Endothelial cell of umbilical vein (primary cell): ENCODE data around the gene OSBP2. TPM values are rescaled to one million over a fixed set of nuclear protein-coding genes. Genes with fewer than 3 reads are reported as not detected.

Experiments
- BruUV-seq: library from RNA; stranded (reverse); fragments of 400-500 nt; replicated peaks from 2 replicates; lab custom pipeline; 2021; lab: Mats Ljungman, UMichigan
- CTCF ChIA-PET: fragments of 300-600, 350-600 bp; sonication (Branson Sonifier 250); formaldehyde crosslinking; loops from one replicate; lab custom pipeline; 2021; ENCODE audit warnings: antibody characterized with exemption, inconsistent platforms; lab: Charles Lee
- POLR2A ChIA-PET: fragments of 300-600, 350-600 bp; sonication (Branson Sonifier 250); formaldehyde crosslinking; loops from one replicate; lab custom pipeline; 2021; ENCODE audit warnings: antibody characterized with exemption, inconsistent platforms; lab: Charles Lee
- DNase-seq: peaks from one replicate; pipeline ENCODE4 v3.0.0-alpha.2; 2011; ENCODE audit warnings: low read depth, low spot score
- FAIRE-seq: peaks from 2 replicates; lab custom pipeline; 2011; peaks lifted over from hg19 to GRCh38; lab: Jason Lieb, UNC
- H2AFZ ChIP-seq: 2 replicates; pipeline ENCODE4 v1.6.0; 2012; ENCODE audit warnings: low read depth, low read length, control low read depth, inconsistent platforms
- H3K27ac ChIP-seq: 2 replicates; pipeline ENCODE4 v1.5.1; 2011; ENCODE audit warnings: low read depth, mild to moderate bottlenecking, control low read depth, low read length, moderate library complexity; ENCODE audit not compliant: insufficient read depth
- H3K27me3 ChIP-seq, 2 experiments: 2 replicates each; pipeline versions ENCODE4 v1.6.0 to v1.6.1; 2011; ENCODE audit warnings: low read length in 2 of 2, mixed read lengths in 1 of 2; ENCODE audit not compliant: control insufficient read depth in 2 of 2, insufficient read depth in 2 of 2
- H3K36me3 ChIP-seq, 2 experiments: 2 replicates in 1 of 2; 3 replicates in 1 of 2; pipeline ENCODE4 v1.5.1; 2011; ENCODE audit warnings: low read length in 2 of 2, mild to moderate bottlenecking in 1 of 2, moderate library complexity in 1 of 2; ENCODE audit not compliant: control insufficient read depth in 2 of 2, insufficient read depth in 2 of 2; ENCODE audit errors: extremely low read depth in 1 of 2
- H3K4me1 ChIP-seq: 3 replicates; pipeline ENCODE4 v1.5.1; 2011; ENCODE audit warnings: mild to moderate bottlenecking, low read length; ENCODE audit not compliant: control insufficient read depth, insufficient read depth; ENCODE audit errors: extremely low read depth
- H3K4me2 ChIP-seq: 2 replicates; pipeline ENCODE4 v1.6.1; 2011; ENCODE audit warnings: low read length, control low read depth, mixed read lengths; ENCODE audit not compliant: insufficient read depth
- H3K4me3 ChIP-seq, 3 experiments: fragments of 200-600 bp in 1 of 3; sonication (generic), shearing (Covaris generic) in 1 of 3; replicated peaks in 1 of 3; 2 replicates each; pipeline ENCODE4 v1.5.1; 2011 to 2016; ENCODE audit warnings: control low read depth in 3 of 3, low read length in 3 of 3, mild to moderate bottlenecking in 2 of 3, inconsistent platforms in 1 of 3, low read depth in 1 of 3, moderate library complexity in 1 of 3; ENCODE audit not compliant: insufficient read depth in 1 of 3
- H3K79me2 ChIP-seq: 2 replicates; pipeline ENCODE4 v1.6.0; 2012; ENCODE audit warnings: low read length, inconsistent platforms; ENCODE audit not compliant: control insufficient read depth, insufficient read depth
- H3K9ac ChIP-seq: replicated peaks from 2 replicates; pipeline ENCODE3; 2011; ENCODE audit warnings: low read length, control low read depth; ENCODE audit not compliant: insufficient read depth; ENCODE audit errors: extremely low read depth
- H3K9me1 ChIP-seq: replicated peaks from 3 replicates; pipeline ENCODE4 v1.6.0; 2011; ENCODE audit warnings: mild to moderate bottlenecking, low read length; ENCODE audit not compliant: control insufficient read depth, insufficient read depth; ENCODE audit errors: extremely low read depth
- H3K9me3 ChIP-seq: replicated peaks from 2 replicates; pipeline ENCODE4 v1.5.1; 2012; ENCODE audit warnings: low read length, inconsistent platforms; ENCODE audit not compliant: control insufficient read depth, insufficient read depth
- H4K20me1 ChIP-seq: replicated peaks from 2 replicates; pipeline ENCODE3; 2011; ENCODE audit warnings: mild to moderate bottlenecking, low read length; ENCODE audit not compliant: control insufficient read depth, insufficient read depth; ENCODE audit errors: extremely low read depth
- CTCF ChIP-seq, 2 donors: IDR thresholded peaks; 1 replicate in 1 of 2; 2 replicates in 1 of 2; pipeline ENCODE4 v1.5.1; 2011; ENCODE audit warnings: low read length in 2 of 2, mild to moderate bottlenecking in 2 of 2, moderate library complexity in 2 of 2, control low read depth in 1 of 2, inconsistent platforms in 1 of 2, low read depth in 1 of 2; ENCODE audit not compliant: insufficient read depth in 1 of 2; ENCODE audit errors: extremely low read depth in 1 of 2
- GATA2 ChIP-seq: IDR thresholded peaks from 2 replicates; pipeline ENCODE4 v1.7.0; 2011; ENCODE audit warnings: low read depth, mild to moderate bottlenecking, moderate library complexity, mixed read lengths, low read length; ENCODE audit not compliant: insufficient read length, insufficient read depth
- MYC ChIP-seq: IDR thresholded peaks from one replicate; pipeline ENCODE4 v1.6.1; 2011; ENCODE audit warnings: mild to moderate bottlenecking, low read depth, low read length
- POLR2A ChIP-seq: IDR thresholded peaks from 2 replicates; pipeline ENCODE4 v1.6.1; 2012; ENCODE audit warnings: low read depth, mild to moderate bottlenecking, control low read depth, low read length
- POLR2AphosphoS5 ChIP-seq: IDR thresholded peaks from 2 replicates; pipeline ENCODE4 v1.6.1; 2012; ENCODE audit warnings: low read depth, mild to moderate bottlenecking, control low read depth, low read length, moderate library complexity; ENCODE audit not compliant: insufficient read depth
- dilution Hi-C: fragments of 300-500 bp; cut with MboI; formaldehyde crosslinking; loops from one replicate; pipeline ENCODE4 v1.15.0; 2019; ENCODE audit warnings: low sequenced_read_pairs; ENCODE audit not compliant: extremely low pct_ligation_motif_present
- intact Hi-C: fragments of 100-400 bp; cut with micrococcal nuclease; formaldehyde crosslinking; loops from one replicate; pipeline ENCODE4 v1.10.0; 2022
- polyA plus RNA-seq, 4 experiments: library from polyadenylated mRNA; depleted of rRNA in 3 of 4; stranded (reverse) in 3 of 4; unstranded in 1 of 4; fragments of >200 nt; gene quantifications; 2 replicates each; pipeline versions ENCODE4 v1.2.1 to v1.2.3, GENCODE V29; 2011 to 2012; ENCODE audit warnings: missing spikeins in 1 of 4
- total RNA-seq: library from RNA; stranded (reverse); gene quantifications from 2 replicates; pipeline ENCODE4 v1.2.3, GENCODE V29; 2021
- TF ChIP-seq, protein P1 (sequence below): IDR thresholded peaks from 2 replicates; pipeline ENCODE4 v1.6.1; 2011; ENCODE audit not compliant: insufficient read depth, insufficient read length

The OSBP2 gene
- total and polyA plus RNA-seq, 2 donors (not counting 3 experiments of a cell fraction or from before 2014, with no cell fraction given): 4.1 to 7.5 TPM

GRCh38 chr22:30694171-30694639 is 469 bp upstream of the OSBP2 start:
- intact Hi-C loops (loop anchor here (1.0 to 2.0 kb wide), 4 partner anchors 27 to 61 kb away; partner anchors contain the start of genes DUSP18 and SLC35E4), dilution Hi-C loops (loop anchor here (10.0 kb wide), 1 partner anchor 241 kb away; no protein-coding TSS in a partner anchor)
- Histone ChIP-seq H3K9me3 (no peaks in the 10 kb centered on the region), H3K36me3 (no peaks in the 10 kb centered on the region), H3K79me2 (no peaks in the 10 kb centered on the region), H4K20me1 (no peaks in the 10 kb centered on the region), H3K27me3 (no peaks in the 10 kb centered on the region), H3K27ac (peak overlapping the region; percentile 5), H3K4me2 (peak overlapping the region; percentile 32), H3K4me1 (peaks cover 9% of the 10 kb centered on the region), H2AFZ (peak overlapping the region; percentile 80), H3K9ac (peak overlapping the region; percentile 43), H3K9me1 (no peaks in the 10 kb centered on the region), H3K4me3 (peak overlapping the region; percentile 25 to 66 (median 51))
- no peak for FAIRE-seq
- DNase-seq: peak; percentile 57
- ChIA-PET POLR2A (interaction anchor here (0.7 kb wide), 1 partner anchor 13 kb away, joined by 3 read pairs; no protein-coding TSS in a partner anchor), CTCF (interaction anchor here (1.1 to 3.4 kb wide), 2 partner anchors 59 to 61 kb away, joined by 8 to 41 read pairs; partner anchors contain the start of gene SLC35E4)
- TF ChIP-seq CTCF (IDR thresholded peaks at IDR 0.05; ENCODE audit: extremely low read depth in 1 of 2, insufficient read depth in 1 of 2, low read depth in 1 of 2, low read length in 2 of 2): peak in 1 of 2 donors; percentile 5
- TF ChIP-seq POLR2AphosphoS5: peak; percentile 2
- TF ChIP-seq MYC: no peak
- no TSS peak for BruUV-seq

DNA sequence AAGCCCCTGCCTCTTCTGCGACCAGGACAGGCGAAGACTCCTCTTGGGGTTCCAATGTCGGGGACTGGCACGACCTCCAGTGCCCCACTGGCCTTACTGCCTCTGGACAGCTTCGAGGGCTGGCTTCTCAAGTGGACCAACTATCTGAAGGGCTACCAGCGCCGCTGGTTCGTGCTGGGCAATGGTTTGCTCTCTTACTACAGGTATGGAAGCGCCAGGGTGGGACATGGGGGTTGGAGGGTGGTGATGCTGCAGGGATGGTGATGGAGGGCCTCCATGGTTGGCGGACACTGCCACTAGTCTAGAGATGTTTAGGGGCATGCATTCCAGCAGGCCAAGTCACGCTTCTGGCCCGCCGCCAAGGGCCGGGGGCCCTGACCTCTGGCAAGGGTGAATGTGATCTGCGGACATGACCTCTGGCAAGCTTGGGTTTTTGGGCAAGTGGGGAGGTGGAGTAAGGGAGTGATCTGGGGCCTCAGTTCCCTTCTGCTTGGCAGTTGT is 727 bp downstream of the OSBP2 start:
- no peaks in the 10 kb centered on the region for H3K27me3 ChIP-seq
- no peak overlapping the region for H3K27ac ChIP-seq
- CTCF ChIA-PET: interaction anchor here (1.7 to 3.4 kb wide), 2 partner anchors 60 kb away, joined by 7 to 41 read pairs; partner anchors contain the start of gene SLC35E4
- no peaks in the 10 kb centered on the region for H4K20me1 ChIP-seq
- no peaks in the 10 kb centered on the region for H3K36me3 ChIP-seq
- H3K9me3 ChIP-seq: no peaks in the 10 kb centered on the region
- BruUV-seq: no TSS peak
- POLR2A ChIA-PET: no interaction called here
- peak overlapping the region; percentile 75 for H3K4me2 ChIP-seq
- peaks cover 9% of the 10 kb centered on the region for H3K4me1 ChIP-seq
- H3K79me2 ChIP-seq: no peaks in the 10 kb centered on the region
- peak overlapping the region; percentile 53 to 66 (median 61) for H3K4me3 ChIP-seq
- H3K9me1 ChIP-seq: no peaks in the 10 kb centered on the region
- dilution Hi-C loops (loop anchor here (10.0 kb wide), 1 partner anchor 239 kb away; no protein-coding TSS in a partner anchor), intact Hi-C loops (loop anchor here (2.0 kb wide), 2 partner anchors 29 to 51 kb away; partner anchors contain the start of gene DUSP18)
- FAIRE-seq: no peak
- TF ChIP-seq POLR2A: no peak
- TF ChIP-seq, protein P1, sequence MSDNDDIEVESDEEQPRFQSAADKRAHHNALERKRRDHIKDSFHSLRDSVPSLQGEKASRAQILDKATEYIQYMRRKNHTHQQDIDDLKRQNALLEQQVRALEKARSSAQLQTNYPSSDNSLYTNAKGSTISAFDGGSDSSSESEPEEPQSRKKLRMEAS: no peak
- no peak for TF ChIP-seq POLR2AphosphoS5
- no peak for TF ChIP-seq GATA2
- no peak for TF ChIP-seq CTCF (IDR thresholded peaks at IDR 0.05; ENCODE audit: extremely low read depth in 1 of 2, insufficient read depth in 1 of 2, low read depth in 1 of 2, low read length in 2 of 2)
- TF ChIP-seq MYC: no peak
- peak overlapping the region; percentile 38 for H3K9ac ChIP-seq
- H2AFZ ChIP-seq: peak overlapping the region; percentile 97
- no peak for DNase-seq
